Keratinocyte (primary cell): ENCODE data around the gene ABHD15.

ENCODE experiments used
- EZH2 ChIP-seq: IDR thresholded peaks from one replicate; pipeline ENCODE4 v1.6.1; 2012; ENCODE audit warnings: inconsistent platforms, mild to moderate bottlenecking, low read length, moderate library complexity
- TF ChIP-seq, protein P1 (sequence below), 3 experiments: IDR thresholded peaks in 1 of 3; conservative IDR thresholded peaks in 1 of 3; optimal IDR thresholded peaks in 1 of 3; 2 replicates in 2 of 3; 3 replicates in 1 of 3; pipeline versions ENCODE3 to v1.5.1; 2011; ENCODE audit warnings: low read length in 3 of 3, mild to moderate bottlenecking in 3 of 3, moderate library complexity in 2 of 3, control low read depth in 1 of 3, inconsistent platforms in 1 of 3; ENCODE audit not compliant: insufficient read depth in 2 of 3; ENCODE audit errors: extremely low read depth in 1 of 3

DNA sequence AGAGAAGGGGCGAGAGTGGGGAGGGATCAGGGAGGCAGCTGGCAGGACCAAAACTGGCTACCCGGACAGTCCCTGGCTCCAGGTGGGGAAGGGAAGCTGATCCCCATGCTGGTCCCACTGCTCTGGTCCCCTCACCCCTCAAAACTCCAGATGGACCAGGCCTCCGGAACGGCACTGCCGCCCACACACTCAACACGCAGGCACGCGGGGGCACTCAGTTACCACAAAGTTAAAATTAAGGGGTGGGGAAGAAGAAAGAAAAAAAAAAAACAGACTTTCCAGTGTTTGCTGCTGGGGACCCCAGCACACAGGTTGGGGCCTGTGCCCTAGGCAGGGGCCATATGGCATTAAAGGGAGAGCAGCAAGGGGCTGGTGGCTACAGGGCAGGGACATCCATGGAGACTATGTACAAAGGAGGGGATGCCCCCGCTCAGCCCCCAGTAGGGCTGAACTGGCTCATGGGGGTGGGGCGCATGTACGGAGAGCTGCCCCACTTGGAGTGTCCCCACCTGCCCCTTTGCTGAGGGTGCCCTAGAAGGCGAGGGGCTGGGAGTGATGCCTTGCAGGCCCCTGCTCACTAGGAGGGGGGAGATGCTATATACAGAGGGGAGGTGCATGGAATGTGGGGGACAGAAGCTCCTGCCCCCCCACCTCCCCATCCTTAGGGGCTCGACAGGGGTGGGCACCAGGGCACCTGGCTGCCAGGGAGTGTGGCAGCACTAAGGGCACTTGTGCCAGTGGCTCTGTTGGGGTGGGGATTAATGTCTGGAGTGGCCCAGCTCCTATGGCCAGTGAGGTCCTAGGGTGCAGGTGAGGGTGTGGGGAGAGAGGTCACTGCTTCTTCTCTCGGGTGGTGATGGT lies 7.3 kb upstream of the ABHD15 start:
- no peak for TF ChIP-seq EZH2
- TF ChIP-seq, protein P1, sequence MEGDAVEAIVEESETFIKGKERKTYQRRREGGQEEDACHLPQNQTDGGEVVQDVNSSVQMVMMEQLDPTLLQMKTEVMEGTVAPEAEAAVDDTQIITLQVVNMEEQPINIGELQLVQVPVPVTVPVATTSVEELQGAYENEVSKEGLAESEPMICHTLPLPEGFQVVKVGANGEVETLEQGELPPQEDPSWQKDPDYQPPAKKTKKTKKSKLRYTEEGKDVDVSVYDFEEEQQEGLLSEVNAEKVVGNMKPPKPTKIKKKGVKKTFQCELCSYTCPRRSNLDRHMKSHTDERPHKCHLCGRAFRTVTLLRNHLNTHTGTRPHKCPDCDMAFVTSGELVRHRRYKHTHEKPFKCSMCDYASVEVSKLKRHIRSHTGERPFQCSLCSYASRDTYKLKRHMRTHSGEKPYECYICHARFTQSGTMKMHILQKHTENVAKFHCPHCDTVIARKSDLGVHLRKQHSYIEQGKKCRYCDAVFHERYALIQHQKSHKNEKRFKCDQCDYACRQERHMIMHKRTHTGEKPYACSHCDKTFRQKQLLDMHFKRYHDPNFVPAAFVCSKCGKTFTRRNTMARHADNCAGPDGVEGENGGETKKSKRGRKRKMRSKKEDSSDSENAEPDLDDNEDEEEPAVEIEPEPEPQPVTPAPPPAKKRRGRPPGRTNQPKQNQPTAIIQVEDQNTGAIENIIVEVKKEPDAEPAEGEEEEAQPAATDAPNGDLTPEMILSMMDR (optimal IDR thresholded peaks at IDR 0.05 in 1 of 3, IDR thresholded peaks at IDR 0.05 in 1 of 3, conservative IDR thresholded peaks at IDR 0.05 in 1 of 3; ENCODE audit: extremely low read depth in 1 of 3, insufficient read depth in 2 of 3, low read length in 3 of 3), result no peak
